Ascending aorta (tissue), 2 donors: ENCODE measurements around the gene RGS21. TPM values are rescaled to one million over a fixed set of nuclear protein-coding genes. Genes with fewer than 3 reads are reported as not detected.

ENCODE experiments used
- DNase-seq, 2 donors: peaks; one replicate each; pipeline ENCODE4 v3.0.0-alpha.2; 2019; ENCODE audit warnings: low spot score in 2 of 2
- H3K27ac ChIP-seq, 2 donors: fragments of 200-600 bp; sonication (generic); one replicate each; pipeline ENCODE4 v1.5.1; 2016 to 2017; ENCODE audit warnings: mild to moderate bottlenecking in 1 of 2
- H3K27me3 ChIP-seq: fragments of 200-600 bp; sonication (generic); one replicate; pipeline ENCODE4 v1.5.1; 2017
- H3K36me3 ChIP-seq, 2 donors: fragments of 200-600 bp; sonication (generic); one replicate each; pipeline ENCODE4 v1.5.1; 2016
- H3K4me1 ChIP-seq, 2 donors: fragments of 200-600 bp; sonication (generic); one replicate each; pipeline ENCODE4 v1.5.1; 2016 to 2017; ENCODE audit warnings: mild to moderate bottlenecking in 1 of 2
- H3K4me3 ChIP-seq, 2 donors: fragments of 200-600 bp; sonication (generic); one replicate each; pipeline ENCODE4 v1.5.1; 2016 to 2017; ENCODE audit warnings: mild to moderate bottlenecking in 1 of 2
- H3K9me3 ChIP-seq, 2 donors: fragments of 200-600 bp; sonication (generic); one replicate each; pipeline ENCODE4 v1.5.1; 2016
- CTCF ChIP-seq, 3 experiments: fragments of 200-600 bp in 2 of 3; fragments of 450-650 bp in 1 of 3; sonication (generic) in 2 of 3; IDR thresholded peaks; one replicate each; pipeline ENCODE4 v1.5.1; 2016 to 2019; ENCODE audit warnings: antibody characterized with exemption in 3 of 3, mild to moderate bottlenecking in 1 of 3, moderate library complexity in 1 of 3
- intact Hi-C: fragments of 100-400 bp; cut with DNase I; formaldehyde crosslinking; loops from one replicate; pipeline ENCODE4 v1.15.1; 2023
- total RNA-seq: library from RNA; depleted of rRNA; stranded (reverse); fragments of >200 nt; gene quantifications from one replicate; pipeline ENCODE4 v1.1.0, GENCODE V29; 2016

RGS21 gene
- total RNA-seq, 1 donor from 2014 or later = not detected

GRCh38 chr1:192395211-192395610 is 78.4 kb downstream of the RGS21 start:
- Histone ChIP-seq H3K4me3 (no peak overlapping the region), H3K27ac (no peak overlapping the region), H3K4me1 (no peaks in the 10 kb centered on the region), H3K27me3 (no peaks in the 10 kb centered on the region), H3K9me3 (no peaks in the 10 kb centered on the region), H3K36me3 (no peaks in the 10 kb centered on the region)
- DNase-seq = no peak
- intact Hi-C loops = no loop called here
- TF ChIP-seq CTCF (IDR thresholded peaks at IDR 0.05) = no peak

- H3K27ac ChIP-seq = no peak overlapping the region
- TF ChIP-seq CTCF (IDR thresholded peaks at IDR 0.05) = no peak
- H3K9me3 ChIP-seq = no peaks in the 10 kb centered on the region
- no peaks in the 10 kb centered on the region for H3K27me3 ChIP-seq
- DNase-seq = no peak
- no peaks in the 10 kb centered on the region for H3K4me1 ChIP-seq
- no peaks in the 10 kb centered on the region for H3K36me3 ChIP-seq
- no peak overlapping the region for H3K4me3 ChIP-seq
- intact Hi-C loops = no loop called here
Observed at GRCh38 chr1:192395895-192396294, 79.1 kb downstream of the RGS21 start.

GRCh38 chr1:192399161-192399560 is 82.4 kb downstream of the RGS21 start:
- Histone ChIP-seq H3K4me3 (no peak overlapping the region), H3K27me3 (no peaks in the 10 kb centered on the region), H3K4me1 (no peaks in the 10 kb centered on the region), H3K9me3 (no peaks in the 10 kb centered on the region), H3K27ac (no peak overlapping the region), H3K36me3 (no peaks in the 10 kb centered on the region)
- intact Hi-C loops = no loop called here
- no peak for DNase-seq
- TF ChIP-seq CTCF (IDR thresholded peaks at IDR 0.05) = no peak

- intact Hi-C loops = no loop called here
- Histone ChIP-seq H3K4me3 (no peak overlapping the region), H3K27me3 (no peaks in the 10 kb centered on the region), H3K4me1 (no peaks in the 10 kb centered on the region), H3K27ac (no peak overlapping the region), H3K9me3 (no peaks in the 10 kb centered on the region), H3K36me3 (no peaks in the 10 kb centered on the region)
- TF ChIP-seq CTCF (IDR thresholded peaks at IDR 0.05) = no peak
- DNase-seq = no peak
Observed at GRCh38 chr1:192401825-192402224, 85.0 kb downstream of the RGS21 start.

- Histone ChIP-seq H3K27me3 (no peaks in the 10 kb centered on the region), H3K4me1 (no peaks in the 10 kb centered on the region), H3K4me3 (no peak overlapping the region), H3K27ac (no peak overlapping the region), H3K36me3 (no peaks in the 10 kb centered on the region), H3K9me3 (no peaks in the 10 kb centered on the region)
- no peak for DNase-seq
- intact Hi-C loops = no loop called here
- TF ChIP-seq CTCF (IDR thresholded peaks at IDR 0.05) = no peak
Observed at GRCh38 chr1:192402571-192402970, 85.8 kb downstream of the RGS21 start.

- Histone ChIP-seq H3K4me3 (no peak overlapping the region), H3K4me1 (no peaks in the 10 kb centered on the region), H3K9me3 (no peaks in the 10 kb centered on the region), H3K27ac (no peak overlapping the region), H3K27me3 (no peaks in the 10 kb centered on the region), H3K36me3 (no peaks in the 10 kb centered on the region)
- TF ChIP-seq CTCF (IDR thresholded peaks at IDR 0.05) = no peak
- intact Hi-C loops = no loop called here
- no peak for DNase-seq
Observed at GRCh38 chr1:192407206-192407605, 90.4 kb downstream of the RGS21 start.
